Measurements from ENCODE around the gene CDK19.
"Not testable (repeated sequence)": the region's sequence is repeated elsewhere in the genome, so short reads cannot be mapped to it uniquely, and the experiment has no call there.

The CDK19 gene

DNA sequence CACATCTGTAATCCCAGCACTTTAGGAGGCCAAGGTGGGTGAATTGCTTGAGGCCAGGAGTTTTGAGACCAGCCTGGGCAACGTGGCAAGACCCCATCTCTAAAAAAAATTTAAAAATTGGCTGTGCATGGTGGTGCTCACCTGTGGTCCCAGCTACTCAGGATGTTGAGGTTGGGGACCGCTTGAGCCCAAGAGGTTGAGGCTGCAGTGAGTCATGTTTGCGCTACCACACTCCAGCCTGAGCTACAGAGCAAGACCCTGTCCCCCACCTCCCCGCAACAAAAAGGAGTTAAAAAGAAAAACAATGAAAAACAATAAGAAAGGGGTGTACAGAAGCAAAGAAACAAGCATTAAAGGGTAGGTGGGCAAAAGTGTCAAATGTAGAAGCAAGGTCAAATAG lies 57.3 kb downstream of the CDK19 start:
- H3K4me1 ChIP-seq: no peaks in the 10 kb centered on the region
- no peak overlapping the region for H2AFZ ChIP-seq
- no peaks in the 10 kb centered on the region for H3K36me3 ChIP-seq (ENCODE audit: control insufficient read depth, insufficient read depth, low read length)
- H3K27me3 ChIP-seq (ENCODE audit: control insufficient read depth, insufficient read depth, low read length): no peaks in the 10 kb centered on the region
- no peak overlapping the region for H3K4me3 ChIP-seq (ENCODE audit: low read depth, low read length)
- H3K4me2 ChIP-seq (ENCODE audit: low read length): no peak overlapping the region
- TF ChIP-seq CTCF (IDR thresholded peaks at IDR 0.05): no peak
- no peak overlapping the region for H3K9ac ChIP-seq
- no peaks in the 10 kb centered on the region for H3K79me2 ChIP-seq
- H3K27ac ChIP-seq: no peak overlapping the region
- no peaks in the 10 kb centered on the region for H3K9me3 ChIP-seq (ENCODE audit: control insufficient read depth, low read length)

GRCh38 chr6:110756817-110757216 lies 58.5 kb downstream of the CDK19 start:
- Histone ChIP-seq H3K4me3 (ENCODE audit: low read depth, low read length) (no peak overlapping the region), H3K36me3 (ENCODE audit: control insufficient read depth, insufficient read depth, low read length) (no peaks in the 10 kb centered on the region), H3K27ac (no peak overlapping the region), H3K4me1 (no peaks in the 10 kb centered on the region), H2AFZ (no peak overlapping the region), H3K9me3 (ENCODE audit: control insufficient read depth, low read length) (no peaks in the 10 kb centered on the region), H3K79me2 (no peaks in the 10 kb centered on the region), H3K27me3 (ENCODE audit: control insufficient read depth, insufficient read depth, low read length) (no peaks in the 10 kb centered on the region), H3K4me2 (ENCODE audit: low read length) (no peak overlapping the region), H3K9ac (no peak overlapping the region)
- no peak for TF ChIP-seq CTCF (IDR thresholded peaks at IDR 0.05)

DNA sequence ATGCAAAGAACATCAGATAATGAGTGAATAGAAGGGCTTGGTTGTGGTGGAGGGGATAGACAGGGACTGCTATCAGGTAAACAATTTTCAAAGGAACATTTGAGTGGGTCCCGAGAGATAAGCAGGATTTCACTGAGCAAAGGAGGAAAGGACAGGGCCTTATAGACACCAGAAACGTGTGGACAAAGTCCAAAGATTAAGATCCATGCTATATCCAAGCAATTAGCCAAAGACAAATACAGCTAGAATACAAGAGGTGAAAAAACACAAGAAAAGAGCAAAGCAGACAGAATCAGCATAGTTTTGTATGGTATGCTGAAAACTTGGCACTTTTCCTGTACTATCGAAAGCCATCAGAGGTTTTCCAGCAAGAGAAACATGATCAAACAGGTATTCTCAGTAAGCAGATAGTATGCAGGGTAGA lies 59.8 kb downstream of the CDK19 start:
- Histone ChIP-seq H3K27ac (no peak overlapping the region), H2AFZ (no peak overlapping the region), H3K27me3 (ENCODE audit: control insufficient read depth, insufficient read depth, low read length) (no peaks in the 10 kb centered on the region), H3K9me3 (ENCODE audit: control insufficient read depth, low read length) (no peaks in the 10 kb centered on the region), H3K4me1 (no peaks in the 10 kb centered on the region), H3K4me3 (ENCODE audit: low read depth, low read length) (no peak overlapping the region), H3K79me2 (no peaks in the 10 kb centered on the region), H3K36me3 (ENCODE audit: control insufficient read depth, insufficient read depth, low read length) (no peaks in the 10 kb centered on the region), H3K4me2 (ENCODE audit: low read length) (no peak overlapping the region), H3K9ac (no peak overlapping the region)
- TF ChIP-seq CTCF (IDR thresholded peaks at IDR 0.05): no peak

- H3K36me3 ChIP-seq (ENCODE audit: control insufficient read depth, insufficient read depth, low read length); H3K9ac ChIP-seq; H2AFZ ChIP-seq; H3K79me2 ChIP-seq; H3K9me3 ChIP-seq (ENCODE audit: control insufficient read depth, low read length); H3K4me1 ChIP-seq; H3K4me2 ChIP-seq (ENCODE audit: low read length); H3K27me3 ChIP-seq (ENCODE audit: control insufficient read depth, insufficient read depth, low read length); H3K27ac ChIP-seq; H3K4me3 ChIP-seq (ENCODE audit: low read depth, low read length): not testable (repeated sequence)
These were observed 61.2 kb downstream of the CDK19 start for GRCh38 chr6:110753936-110754668.

GRCh38 chr6:110748453-110748852 lies 66.8 kb downstream of the CDK19 start:
- Histone ChIP-seq H3K4me2 (ENCODE audit: low read length) (no peak overlapping the region), H3K36me3 (ENCODE audit: control insufficient read depth, insufficient read depth, low read length) (no peaks in the 10 kb centered on the region)

More at GRCh38 chr6:110748453-110748852, 66.8 kb downstream of the CDK19 start:
- H2AFZ ChIP-seq: no peak overlapping the region
- no peak overlapping the region for H3K4me3 ChIP-seq (ENCODE audit: low read depth, low read length)
- no peak overlapping the region for H3K9ac ChIP-seq
- no peak for TF ChIP-seq CTCF (IDR thresholded peaks at IDR 0.05)
- no peaks in the 10 kb centered on the region for H3K4me1 ChIP-seq
- H3K79me2 ChIP-seq: no peaks in the 10 kb centered on the region
- no peak overlapping the region for H3K27ac ChIP-seq
- no peaks in the 10 kb centered on the region for H3K9me3 ChIP-seq (ENCODE audit: control insufficient read depth, low read length)
- no peaks in the 10 kb centered on the region for H3K27me3 ChIP-seq (ENCODE audit: control insufficient read depth, insufficient read depth, low read length)
